Esophagus squamous epithelium (tissue), 4 donors: Measurements from ENCODE around the gene ANXA9.
A peak's percentile ranks its signal among the peaks of the same experiment; 100 is the strongest.

Source experiments
- CTCF ChIP-seq, 6 experiments: fragments of 450-650 bp in 4 of 6; fragments of 200-600 bp in 2 of 6; sonication (generic) in 2 of 6; IDR thresholded peaks; one replicate each; pipeline ENCODE4 v1.5.1; 2016 to 2019; ENCODE audit warnings: antibody characterized with exemption in 6 of 6, mild to moderate bottlenecking in 4 of 6, moderate library complexity in 4 of 6
- POLR2A ChIP-seq, 4 donors: fragments of 450-650 bp; IDR thresholded peaks; one replicate each; pipeline ENCODE4 v1.6.1; 2017; ENCODE audit warnings: antibody characterized with exemption in 4 of 4, mild to moderate bottlenecking in 4 of 4, moderate library complexity in 3 of 4

- TF ChIP-seq POLR2A (IDR thresholded peaks at IDR 0.05): no peak
- peak; percentile 69 to 85 (median 76) for TF ChIP-seq CTCF (IDR thresholded peaks at IDR 0.05)
Observed at GRCh38 chr1:151024540-151025146, 42.6 kb downstream of the ANXA9 start.
